GM12872 (cell line): ENCODE results near the gene ADCY4.

Source experiments
- CTCF ChIP-seq: IDR thresholded peaks from 3 replicates; pipeline ENCODE4 v1.5.1; 2011; ENCODE audit warnings: low read depth, mild to moderate bottlenecking, low read length, moderate library complexity; ENCODE audit not compliant: insufficient read depth

The ADCY4 gene

GRCh38 chr14:24368562-24369252 is 33.8 kb upstream of the ADCY4 start:
- TF ChIP-seq CTCF, result 0 out of 3 replicates have a peak, but pooled peaks have one; percentile 10

- no peak for TF ChIP-seq CTCF
Measured at GRCh38 chr14:24368212-24368561, 33.3 kb upstream of the ADCY4 start.

- TF ChIP-seq CTCF, result no peak
Measured at GRCh38 chr14:24367514-24368211, 32.8 kb upstream of the ADCY4 start, which contains the start of gene NFATC4. TSS of gene NFATC4 (plus strand) at chr14:24368184. CDS start at chr14:24368341, 157 bp downstream.

GRCh38 chr14:24366721-24367513 is 32.0 kb upstream of the ADCY4 start:
- no peak for TF ChIP-seq CTCF

GRCh38 chr14:24366413-24366720 is 31.5 kb upstream of the ADCY4 start:
- no peak for TF ChIP-seq CTCF

GRCh38 chr14:24365600-24366412 is 30.9 kb upstream of the ADCY4 start:
- TF ChIP-seq CTCF, result peak; percentile 91
